IMR-90 (cell line): ENCODE measurements around the gene PGLYRP3. TPM values are rescaled to one million over a fixed set of nuclear protein-coding genes. Genes with fewer than 3 reads are reported as not detected.

Source experiments
- ATAC-seq: fragments of 200-7000 bp; cut with Tn5 transposase; 2 replicates; pipeline ENCODE4 v1.9.1; 2020; ENCODE audit warnings: low read depth, mild to moderate bottlenecking, moderate library complexity
- BruUV-seq: library from RNA; stranded (reverse); fragments of 400-500 nt; replicated peaks from 2 replicates; lab custom pipeline; 2021; lab: Mats Ljungman, UMichigan
- CTCF ChIA-PET: fragments of 300-600 bp; formaldehyde crosslinking; extraction: SDS; loops from one replicate; lab custom pipeline; 2021; ENCODE audit warnings: antibody characterized with exemption; lab: Yijun Ruan, JAX
- POLR2A ChIA-PET: fragments of 300-600 bp; sonication (Branson Sonifier 250); formaldehyde crosslinking; loops from one replicate; lab custom pipeline; 2022; ENCODE audit warnings: antibody characterized with exemption; ENCODE audit not compliant: unreplicated experiment; lab: Charles Lee
- DNase-seq: peaks from one replicate; pipeline ENCODE4 v3.0.0; 2013
- H2AFZ ChIP-seq: replicated peaks from 2 replicates; pipeline ENCODE3; 2013; ENCODE audit warnings: low read length, mild to moderate bottlenecking; ENCODE audit not compliant: poor library complexity
- H2AK5ac ChIP-seq: 2 replicates; pipeline ENCODE4 v1.6.1; 2013; ENCODE audit warnings: low read depth, low read length, inconsistent platforms
- H2AK9ac ChIP-seq: replicated peaks from 2 replicates; pipeline ENCODE3; 2013; ENCODE audit warnings: mild to moderate bottlenecking, low read depth, low read length, moderate library complexity; ENCODE audit not compliant: poor library complexity
- H2BK120ac ChIP-seq: 2 replicates; pipeline ENCODE4 v1.6.1; 2013; ENCODE audit warnings: low read depth, low read length, inconsistent platforms
- H2BK15ac ChIP-seq: 3 replicates; pipeline ENCODE4 v1.6.1; 2013; ENCODE audit warnings: low read depth, low read length, inconsistent platforms
- H2BK20ac ChIP-seq: 2 replicates; pipeline ENCODE4 v1.6.1; 2013; ENCODE audit warnings: low read depth, mild to moderate bottlenecking, inconsistent platforms, low read length, moderate library complexity
- H2BK5ac ChIP-seq: 2 replicates; pipeline ENCODE4 v1.6.1; 2013; ENCODE audit warnings: mild to moderate bottlenecking, low read depth, low read length, inconsistent platforms; ENCODE audit not compliant: poor library complexity, severe bottlenecking
- H3K14ac ChIP-seq: replicated peaks from 2 replicates; pipeline ENCODE4 v1.6.1; 2013; ENCODE audit warnings: low read depth, low read length, inconsistent platforms
- H3K18ac ChIP-seq: 2 replicates; pipeline ENCODE4 v1.6.1; 2013; ENCODE audit warnings: low read depth, low read length, control low read depth
- H3K23ac ChIP-seq: 2 replicates; pipeline ENCODE4 v1.6.1; 2013; ENCODE audit warnings: low read depth, low read length, inconsistent platforms
- H3K27ac ChIP-seq: 2 replicates; pipeline ENCODE4 v1.5.1; 2013; ENCODE audit warnings: mild to moderate bottlenecking, control low read depth, low read length; ENCODE audit not compliant: insufficient read depth
- H3K27me3 ChIP-seq: 2 replicates; pipeline ENCODE4 v1.6.1; 2013; ENCODE audit warnings: low read length; ENCODE audit not compliant: control insufficient read depth, insufficient read depth
- H3K36me3 ChIP-seq: 2 replicates; pipeline ENCODE4 v1.6.1; 2013; ENCODE audit warnings: low read length, mixed read lengths; ENCODE audit not compliant: control insufficient read depth, insufficient read depth
- H3K4ac ChIP-seq: 2 replicates; pipeline ENCODE4 v1.6.1; 2013; ENCODE audit warnings: low read depth, low read length, inconsistent platforms
- H3K4me1 ChIP-seq: 2 replicates; pipeline ENCODE4 v1.6.1; 2013; ENCODE audit warnings: low read length, mixed read lengths; ENCODE audit not compliant: control insufficient read depth, insufficient read depth
- H3K4me2 ChIP-seq: 2 replicates; pipeline ENCODE4 v1.6.1; 2013; ENCODE audit warnings: low read depth, mild to moderate bottlenecking, control low read depth, low read length, moderate library complexity
- H3K4me3 ChIP-seq: 2 replicates; pipeline ENCODE4 v1.5.1; 2013; ENCODE audit warnings: low read depth, mild to moderate bottlenecking, control low read depth, low read length, moderate library complexity; ENCODE audit not compliant: insufficient read depth
- H3K56ac ChIP-seq: 2 replicates; pipeline ENCODE4 v1.6.1; 2013; ENCODE audit warnings: low read length, inconsistent platforms; ENCODE audit not compliant: insufficient read depth; ENCODE audit errors: extremely low read depth
- H3K79me1 ChIP-seq, 2 experiments: 2 replicates each; pipeline ENCODE4 v1.6.1; 2013; ENCODE audit warnings: low read length in 2 of 2, inconsistent platforms in 1 of 2, low read depth in 1 of 2
- H3K9ac ChIP-seq: 2 replicates; pipeline ENCODE4 v1.6.1; 2013; ENCODE audit warnings: low read depth, low read length, control low read depth
- H3K9me1 ChIP-seq: 2 replicates; pipeline ENCODE4 v1.6.1; 2013; ENCODE audit warnings: low read length, inconsistent platforms; ENCODE audit not compliant: insufficient read depth
- H3K9me3 ChIP-seq: 2 replicates; pipeline ENCODE4 v1.6.1; 2013; ENCODE audit warnings: low read length; ENCODE audit not compliant: control insufficient read depth, insufficient read depth
- H4K20me1 ChIP-seq: 2 replicates; pipeline ENCODE4 v1.6.1; 2013; ENCODE audit warnings: low read length, inconsistent platforms; ENCODE audit not compliant: insufficient read depth
- H4K5ac ChIP-seq: 2 replicates; pipeline ENCODE4 v1.6.1; 2013; ENCODE audit warnings: mild to moderate bottlenecking, low read depth, low read length, control low read depth
- H4K8ac ChIP-seq, 2 experiments: 2 replicates each; pipeline ENCODE4 v1.6.1; 2013; ENCODE audit warnings: low read depth in 2 of 2, low read length in 2 of 2, control low read depth in 1 of 2, inconsistent platforms in 1 of 2
- H4K91ac ChIP-seq: 2 replicates; pipeline ENCODE4 v1.6.1; 2013; ENCODE audit warnings: low read depth, low read length, inconsistent platforms; ENCODE audit not compliant: insufficient read depth
- BHLHE40 ChIP-seq: fragments of 150-350 bp; IDR thresholded peaks from 2 replicates; pipeline ENCODE4 v1.6.1; 2016; ENCODE audit warnings: mild to moderate bottlenecking, low read depth, low read length
- CEBPB ChIP-seq: IDR thresholded peaks from 2 replicates; pipeline ENCODE4 v1.6.1; 2012; ENCODE audit warnings: low read depth, low read length, improper control_type of control experiment
- CHD1 ChIP-seq: IDR thresholded peaks from 2 replicates; pipeline ENCODE4 v1.6.1; 2012; ENCODE audit warnings: low read depth, low read length, improper control_type of control experiment
- FOS ChIP-seq: fragments of 150-350 bp; IDR thresholded peaks from 2 replicates; pipeline ENCODE4 v1.6.1; 2016; ENCODE audit warnings: low read depth, low read length
- MAFK ChIP-seq: IDR thresholded peaks from 2 replicates; pipeline ENCODE4 v1.6.1; 2012; ENCODE audit warnings: low read depth, low read length, improper control_type of control experiment
- MAZ ChIP-seq: IDR thresholded peaks from 2 replicates; pipeline ENCODE4 v1.6.1; 2012; ENCODE audit warnings: low read depth, mild to moderate bottlenecking, low read length, improper control_type of control experiment, moderate library complexity, borderline replicate concordance
- MXI1 ChIP-seq: IDR thresholded peaks from 2 replicates; pipeline ENCODE4 v1.6.1; 2012; ENCODE audit warnings: low read depth, mild to moderate bottlenecking, low read length, moderate library complexity, borderline replicate concordance
- NFE2L2 ChIP-seq: fragments of 150-350 bp; IDR thresholded peaks from 2 replicates; pipeline ENCODE4 v1.6.1; 2016; ENCODE audit warnings: low read depth, mild to moderate bottlenecking, low read length
- POLR2A ChIP-seq: IDR thresholded peaks from 2 replicates; pipeline ENCODE4 v1.6.1; 2012; ENCODE audit warnings: mild to moderate bottlenecking, low read depth, low read length
- RAD21 ChIP-seq: IDR thresholded peaks from 2 replicates; pipeline ENCODE4 v1.6.1; 2012; ENCODE audit warnings: low read length, improper control_type of control experiment
- RCOR1 ChIP-seq: IDR thresholded peaks from 2 replicates; pipeline ENCODE4 v1.6.1; 2012; ENCODE audit warnings: mild to moderate bottlenecking, low read length, improper control_type of control experiment; ENCODE audit not compliant: insufficient replicate concordance
- RFX5 ChIP-seq: IDR thresholded peaks from 2 replicates; pipeline ENCODE4 v1.8.0; 2012; ENCODE audit warnings: low read depth, mild to moderate bottlenecking, low read length, moderate library complexity
- WGBS, 2 experiments: methylation state at CpG; one replicate each; pipeline versions ENCODE4 v1.1.5 to v1.1.7; 2013; ENCODE audit warnings: missing lambda C conversion rate in 2 of 2; ENCODE audit not compliant: insufficient read length in 1 of 2; ENCODE audit errors: extremely low coverage in 2 of 2; 5-methylcytosine and 5-hydroxymethylcytosine counted together
- dilution Hi-C: fragments of 300-500 bp; cut with HindIII; formaldehyde crosslinking; loops from one replicate; pipeline ENCODE4 v1.14.3; 2018; ENCODE audit warnings: low sequenced_read_pairs; ENCODE audit not compliant: unreplicated experiment
- in situ Hi-C: fragments of 300-500 bp; cut with MboI; formaldehyde crosslinking; loops from 3 replicates; pipeline ENCODE4 v1.14.3; 2019; ENCODE audit warnings: low sequenced_read_pairs, inconsistent platforms, mixed read lengths
- intact Hi-C: fragments of 100-400 bp; cut with micrococcal nuclease; formaldehyde crosslinking; loops from 2 replicates; pipeline ENCODE4 v1.10.0; 2022
- polyA plus RNA-seq, 3 experiments: library from polyadenylated mRNA; depleted of rRNA; stranded (reverse); fragments of >200 nt; gene quantifications; 2 replicates each; pipeline ENCODE4 v1.2.3, GENCODE V29; 2012; ENCODE audit warnings: low replicate concordance in 1 of 3
- total RNA-seq: library from RNA; depleted of rRNA; stranded (reverse); fragments of >200 nt; gene quantifications from 2 replicates; pipeline ENCODE4 v1.2.3, GENCODE V29; 2012
- TF ChIP-seq, protein P1 (sequence below): fragments of 150-350 bp; IDR thresholded peaks from 2 replicates; pipeline ENCODE4 v1.6.1; 2017; ENCODE audit warnings: mild to moderate bottlenecking, antibody characterized with exemption, low read length, low read depth
- TF ChIP-seq, protein P2 (sequence below): fragments of 150-350 bp; IDR thresholded peaks from 2 replicates; pipeline ENCODE4 v1.6.1; 2016; ENCODE audit warnings: low read depth, mild to moderate bottlenecking, low read length, moderate library complexity, borderline replicate concordance
- TF ChIP-seq, protein P3 (sequence below): conservative IDR thresholded peaks from 2 replicates; pipeline ENCODE4 v1.5.1; 2012; ENCODE audit warnings: mild to moderate bottlenecking, low read depth, low read length, improper control_type of control experiment

The PGLYRP3 gene
- total and polyA plus RNA-seq, 2 of the 4 experiments (the other 2 are of a cell fraction) = not detected

DNA sequence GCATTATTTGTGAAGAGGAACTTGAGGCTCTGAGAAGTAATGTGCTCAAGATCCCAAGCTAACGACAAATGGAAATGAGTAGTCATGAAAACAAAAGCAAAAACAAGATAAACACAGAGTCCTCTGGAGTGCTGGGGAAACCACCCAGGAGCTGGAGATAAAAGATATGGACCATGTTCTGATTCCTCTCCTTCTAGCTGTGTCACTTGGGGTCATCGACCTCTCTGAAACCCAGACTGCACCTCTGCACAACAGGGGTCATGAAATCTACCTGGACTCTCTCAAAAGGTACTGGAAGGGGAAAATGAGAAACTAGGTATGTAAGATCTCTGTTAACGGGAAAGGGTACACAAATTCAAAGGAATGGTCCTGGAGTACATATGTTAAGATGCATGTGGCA is 29.4 kb upstream of the PGLYRP3 start (continued):
- TF ChIP-seq, protein P1, sequence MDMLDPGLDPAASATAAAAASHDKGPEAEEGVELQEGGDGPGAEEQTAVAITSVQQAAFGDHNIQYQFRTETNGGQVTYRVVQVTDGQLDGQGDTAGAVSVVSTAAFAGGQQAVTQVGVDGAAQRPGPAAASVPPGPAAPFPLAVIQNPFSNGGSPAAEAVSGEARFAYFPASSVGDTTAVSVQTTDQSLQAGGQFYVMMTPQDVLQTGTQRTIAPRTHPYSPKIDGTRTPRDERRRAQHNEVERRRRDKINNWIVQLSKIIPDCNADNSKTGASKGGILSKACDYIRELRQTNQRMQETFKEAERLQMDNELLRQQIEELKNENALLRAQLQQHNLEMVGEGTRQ = no peak
- no peak for TF ChIP-seq FOS

DNA sequence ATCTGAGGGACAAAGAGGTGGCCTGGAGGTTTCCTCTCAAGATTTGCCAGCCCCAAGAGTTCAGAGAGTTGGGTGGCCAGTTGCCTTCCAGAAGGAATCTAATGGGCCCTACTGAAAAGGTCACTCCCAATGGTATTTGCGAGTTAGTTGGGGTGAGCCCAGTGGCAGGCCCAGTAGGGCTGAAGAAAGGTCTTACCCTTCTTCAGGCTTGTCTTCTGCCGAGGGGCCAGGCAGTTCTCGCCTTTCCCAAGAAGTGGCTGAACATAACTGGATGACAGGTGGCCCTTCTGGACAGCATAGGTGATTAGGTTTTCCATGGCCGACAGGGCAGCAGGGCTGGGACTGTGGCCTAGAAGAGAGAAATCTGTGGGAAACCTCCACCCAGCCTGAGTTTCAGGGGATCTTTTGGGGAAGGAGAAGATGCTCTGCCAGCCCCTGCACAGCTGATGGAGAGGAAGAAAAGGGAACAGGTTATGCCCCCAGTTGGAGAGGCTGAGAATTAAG is 28.7 kb upstream of the PGLYRP3 start:
- dilution Hi-C loops = no loop called here
- ChIA-PET CTCF (no interaction called here), POLR2A (no interaction called here)
- TF ChIP-seq MAZ (no peak), CHD1 (no peak), NFE2L2 (no peak), RCOR1 (no peak), BHLHE40 (no peak), POLR2A (no peak), RFX5 (no peak), MXI1 (no peak), RAD21 (no peak), CEBPB (no peak), MAFK (no peak)
- TF ChIP-seq, protein P2, sequence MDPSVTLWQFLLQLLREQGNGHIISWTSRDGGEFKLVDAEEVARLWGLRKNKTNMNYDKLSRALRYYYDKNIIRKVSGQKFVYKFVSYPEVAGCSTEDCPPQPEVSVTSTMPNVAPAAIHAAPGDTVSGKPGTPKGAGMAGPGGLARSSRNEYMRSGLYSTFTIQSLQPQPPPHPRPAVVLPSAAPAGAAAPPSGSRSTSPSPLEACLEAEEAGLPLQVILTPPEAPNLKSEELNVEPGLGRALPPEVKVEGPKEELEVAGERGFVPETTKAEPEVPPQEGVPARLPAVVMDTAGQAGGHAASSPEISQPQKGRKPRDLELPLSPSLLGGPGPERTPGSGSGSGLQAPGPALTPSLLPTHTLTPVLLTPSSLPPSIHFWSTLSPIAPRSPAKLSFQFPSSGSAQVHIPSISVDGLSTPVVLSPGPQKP = no peak
- TF ChIP-seq, protein P3, sequence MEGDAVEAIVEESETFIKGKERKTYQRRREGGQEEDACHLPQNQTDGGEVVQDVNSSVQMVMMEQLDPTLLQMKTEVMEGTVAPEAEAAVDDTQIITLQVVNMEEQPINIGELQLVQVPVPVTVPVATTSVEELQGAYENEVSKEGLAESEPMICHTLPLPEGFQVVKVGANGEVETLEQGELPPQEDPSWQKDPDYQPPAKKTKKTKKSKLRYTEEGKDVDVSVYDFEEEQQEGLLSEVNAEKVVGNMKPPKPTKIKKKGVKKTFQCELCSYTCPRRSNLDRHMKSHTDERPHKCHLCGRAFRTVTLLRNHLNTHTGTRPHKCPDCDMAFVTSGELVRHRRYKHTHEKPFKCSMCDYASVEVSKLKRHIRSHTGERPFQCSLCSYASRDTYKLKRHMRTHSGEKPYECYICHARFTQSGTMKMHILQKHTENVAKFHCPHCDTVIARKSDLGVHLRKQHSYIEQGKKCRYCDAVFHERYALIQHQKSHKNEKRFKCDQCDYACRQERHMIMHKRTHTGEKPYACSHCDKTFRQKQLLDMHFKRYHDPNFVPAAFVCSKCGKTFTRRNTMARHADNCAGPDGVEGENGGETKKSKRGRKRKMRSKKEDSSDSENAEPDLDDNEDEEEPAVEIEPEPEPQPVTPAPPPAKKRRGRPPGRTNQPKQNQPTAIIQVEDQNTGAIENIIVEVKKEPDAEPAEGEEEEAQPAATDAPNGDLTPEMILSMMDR = no peak

More for the DNA sequence above, 28.7 kb upstream of the PGLYRP3 start:
- in situ Hi-C loops = no loop called here
- H3K14ac ChIP-seq = no peak overlapping the region
- H2BK5ac ChIP-seq = no peak overlapping the region
- peak overlapping the region; percentile 13 for H2AK9ac ChIP-seq
- ATAC-seq (no peak), DNase-seq (no peak)
- no peak overlapping the region for H2AK5ac ChIP-seq
- no peak overlapping the region for H3K4me3 ChIP-seq
- no peak overlapping the region for H3K9ac ChIP-seq
- H3K27ac ChIP-seq = no peak overlapping the region
- H3K9me3 ChIP-seq = no peaks in the 10 kb centered on the region
- no peaks in the 10 kb centered on the region for H3K79me1 ChIP-seq
- WGBS, 2 experiments = 58% methylated on average over 2 of the region's 4 CpGs; no CpG with 5 or more reads in 1 of the 2 experiments
- no peak overlapping the region for H3K4ac ChIP-seq
- no peaks in the 10 kb centered on the region for H3K9me1 ChIP-seq
- no peak overlapping the region for H2BK20ac ChIP-seq
- intact Hi-C loops = no loop called here
- peaks cover 4% of the 10 kb centered on the region for H3K27me3 ChIP-seq
- no peak overlapping the region for H2BK15ac ChIP-seq
- H4K8ac ChIP-seq = no peak overlapping the region
- H3K4me1 ChIP-seq = no peaks in the 10 kb centered on the region
- no peak overlapping the region for H3K23ac ChIP-seq
- H4K5ac ChIP-seq = no peak overlapping the region
- H4K91ac ChIP-seq = no peak overlapping the region
- no peak overlapping the region for H3K4me2 ChIP-seq
- no peaks in the 10 kb centered on the region for H3K36me3 ChIP-seq
- H2AFZ ChIP-seq = no peak overlapping the region
- no peak overlapping the region for H2BK120ac ChIP-seq
- no peaks in the 10 kb centered on the region for H4K20me1 ChIP-seq
- no TSS peak for BruUV-seq
- H3K56ac ChIP-seq = no peak overlapping the region
- no peak overlapping the region for H3K18ac ChIP-seq
